Lower leg skin (tissue), 4 donors: ENCODE measurements around the gene CTLA4. TPM values are rescaled to one million over a fixed set of nuclear protein-coding genes. Genes with fewer than 3 reads are reported as not detected.

Experiments used
- DNase-seq, 2 donors: peaks; one replicate each; pipeline ENCODE4 v3.0.0-alpha.2; 2019; ENCODE audit warnings: low spot score in 2 of 2
- H3K4me3 ChIP-seq: fragments of 200-600 bp; sonication (generic); 2 replicates; pipeline ENCODE4 v1.5.1; 2017; ENCODE audit warnings: mild to moderate bottlenecking, low read depth; ENCODE audit not compliant: poor library complexity, severe bottlenecking
- CTCF ChIP-seq, 3 donors: fragments of 450-650 bp; IDR thresholded peaks; one replicate each; pipeline ENCODE4 v1.5.1; 2016; ENCODE audit warnings: antibody characterized with exemption in 3 of 3, mild to moderate bottlenecking in 3 of 3, moderate library complexity in 2 of 3
- POLR2A ChIP-seq, 2 donors: fragments of 450-650 bp; IDR thresholded peaks; one replicate each; pipeline ENCODE4 v1.6.1; 2016 to 2017; ENCODE audit warnings: antibody characterized with exemption in 2 of 2, mild to moderate bottlenecking in 1 of 2, moderate library complexity in 1 of 2
- WGBS, 2 donors: methylation state at CpG; one replicate each; pipeline ENCODE4 v1.1.5; 2018; 5-methylcytosine and 5-hydroxymethylcytosine counted together
- intact Hi-C: fragments of 100-400 bp; cut with DNase I; formaldehyde crosslinking; loops from one replicate; pipeline ENCODE4 v1.15.0; 2023; ENCODE audit warnings: low total_unique reads
- total RNA-seq, 4 donors: library from RNA; depleted of rRNA; stranded (reverse); fragments of >200 nt; gene quantifications; one replicate each; pipeline ENCODE4 v1.1.0, GENCODE V29; 2016

CTLA4 gene
- total RNA-seq, 4 donors from 2014 or later: 0.45 TPM; not detected in 3

GRCh38 chr2:203849010-203849409 lies 18.6 kb upstream of the CTLA4 start:
- DNase-seq: no peak
- H3K4me3 ChIP-seq: no peak overlapping the region
- 77 to 80% methylated on average over 2 of the region's 2 CpGs for WGBS, 2 donors
- TF ChIP-seq POLR2A (IDR thresholded peaks at IDR 0.05) (no peak), CTCF (IDR thresholded peaks at IDR 0.05) (no peak)
- intact Hi-C loops: no loop called here

DNA sequence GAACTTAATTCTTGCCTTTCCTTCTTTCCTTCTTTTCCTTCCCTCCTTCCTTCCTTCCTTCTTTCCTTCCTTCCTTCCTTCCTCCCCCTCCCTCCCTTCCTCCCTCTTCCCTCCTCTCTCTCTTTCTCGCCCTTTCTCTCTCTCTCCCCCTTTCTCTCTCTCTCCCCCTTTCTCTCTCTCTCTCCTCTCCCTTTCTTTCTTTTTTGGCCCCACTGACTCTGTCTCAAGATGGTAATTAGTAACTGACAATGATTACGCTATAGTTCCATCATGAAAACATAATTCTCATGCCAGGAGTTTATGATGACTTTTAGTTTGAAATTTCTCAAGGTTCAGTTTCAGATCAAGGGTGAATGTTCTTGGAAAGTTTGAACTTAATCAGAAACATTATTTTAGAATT lies 14.8 kb upstream of the CTLA4 start:
- H3K4me3 ChIP-seq: no peak overlapping the region
- intact Hi-C loops: no loop called here
- 50 to 57% methylated on average over 2 of the region's 2 CpGs for WGBS, 2 donors
- no peak for DNase-seq
- TF ChIP-seq POLR2A (IDR thresholded peaks at IDR 0.05): no peak
- no peak for TF ChIP-seq CTCF (IDR thresholded peaks at IDR 0.05)

DNA sequence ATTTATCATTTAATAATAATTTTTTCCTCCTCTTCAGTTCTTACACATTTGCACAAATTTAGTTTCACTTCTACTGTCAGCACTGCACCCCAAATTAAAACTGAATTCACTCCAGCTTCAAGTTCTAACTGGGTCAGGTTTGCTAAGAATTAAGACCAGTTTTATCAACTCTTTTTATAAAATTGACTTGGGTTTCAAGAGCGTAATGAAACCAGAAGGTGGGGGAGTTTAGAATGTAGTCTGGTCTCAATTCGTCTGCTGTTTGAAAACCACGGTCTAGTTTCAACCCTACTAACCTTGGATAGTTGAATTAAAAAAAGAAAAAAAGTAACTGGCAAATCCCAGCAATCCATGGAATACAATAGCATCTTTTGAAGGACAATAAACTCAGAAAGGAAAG lies 14.3 kb upstream of the CTLA4 start:
- 49 to 50% methylated on average over 3 of the region's 3 CpGs for WGBS, 2 donors
- H3K4me3 ChIP-seq: no peak overlapping the region
- TF ChIP-seq CTCF (IDR thresholded peaks at IDR 0.05) (no peak), POLR2A (IDR thresholded peaks at IDR 0.05) (no peak)
- intact Hi-C loops: no loop called here
- DNase-seq: no peak

DNA sequence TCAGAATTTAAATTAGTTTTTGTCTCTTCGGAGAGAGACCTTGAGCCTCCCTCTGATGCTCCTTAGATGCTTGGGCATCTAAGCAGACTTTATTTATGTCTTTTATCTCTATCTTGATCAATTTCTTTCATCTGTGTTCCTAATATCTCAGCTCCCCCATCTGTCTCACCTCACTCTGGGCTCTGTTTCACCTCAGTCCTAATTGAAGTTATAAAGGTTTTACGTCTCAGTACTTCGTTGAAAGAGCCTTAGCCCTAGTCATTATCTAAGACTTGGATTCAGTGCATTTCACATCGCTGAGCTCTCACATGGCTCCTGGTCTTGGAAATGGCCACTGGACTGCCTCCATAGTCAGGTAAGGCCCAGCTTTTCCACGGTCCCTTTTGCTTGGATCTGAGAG lies 13.8 kb upstream of the CTLA4 start:
- DNase-seq: no peak
- TF ChIP-seq CTCF (IDR thresholded peaks at IDR 0.05): no peak
- TF ChIP-seq POLR2A (IDR thresholded peaks at IDR 0.05): no peak
- H3K4me3 ChIP-seq: no peak overlapping the region
- 80 to 86% methylated on average over 5 of the region's 5 CpGs for WGBS, 2 donors
- intact Hi-C loops: no loop called here

- no peak for TF ChIP-seq CTCF (IDR thresholded peaks at IDR 0.05)
- intact Hi-C loops: no loop called here
- H3K4me3 ChIP-seq: no peak overlapping the region
- no peak for DNase-seq
Observed at GRCh38 chr2:203855274-203855673, 12.3 kb upstream of the CTLA4 start.

DNA sequence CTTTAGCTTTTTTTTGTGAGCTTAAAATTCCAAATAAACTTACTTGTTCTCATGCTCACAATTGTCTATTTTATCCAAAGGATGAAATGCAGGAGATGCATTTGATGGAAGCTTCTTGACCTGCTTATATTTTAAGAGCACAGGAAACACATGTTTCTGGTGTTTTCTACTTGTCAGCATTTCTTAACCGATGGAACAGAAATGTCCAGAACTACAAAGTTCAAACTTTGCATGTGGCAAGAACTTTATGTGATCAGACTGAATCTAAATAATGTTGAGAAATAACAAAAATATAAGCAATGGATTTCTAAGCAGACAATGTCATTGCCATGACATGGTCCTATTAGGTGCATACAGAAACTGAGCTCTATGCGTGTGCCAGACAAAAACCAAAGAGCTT lies 9.9 kb upstream of the CTLA4 start:
- H3K4me3 ChIP-seq: no peak overlapping the region
- 47 to 50% methylated on average over 2 of the region's 2 CpGs for WGBS, 2 donors
- DNase-seq: no peak
- intact Hi-C loops: no loop called here
- no peak for TF ChIP-seq CTCF (IDR thresholded peaks at IDR 0.05)
- TF ChIP-seq POLR2A (IDR thresholded peaks at IDR 0.05): no peak
